Neural progenitor cell (in vitro differentiated cells): ENCODE data around the gene CDK13.
"Not testable (repeated sequence)": the region's sequence is repeated elsewhere in the genome, so short reads cannot be mapped to it uniquely, and the experiment has no call there.

Experiments
- EZH2 ChIP-seq: fragments of 200-600 bp; sonication (generic); IDR thresholded peaks from 2 replicates; pipeline ENCODE4 v1.6.1; 2017; ENCODE audit warnings: antibody characterized with exemption, mild to moderate bottlenecking, moderate library complexity
- TF ChIP-seq, protein P1 (sequence below): fragments of 200-600 bp; sonication (generic); IDR thresholded peaks from 2 replicates; pipeline ENCODE4 v1.5.1; 2017; ENCODE audit warnings: antibody characterized with exemption, mild to moderate bottlenecking

DNA sequence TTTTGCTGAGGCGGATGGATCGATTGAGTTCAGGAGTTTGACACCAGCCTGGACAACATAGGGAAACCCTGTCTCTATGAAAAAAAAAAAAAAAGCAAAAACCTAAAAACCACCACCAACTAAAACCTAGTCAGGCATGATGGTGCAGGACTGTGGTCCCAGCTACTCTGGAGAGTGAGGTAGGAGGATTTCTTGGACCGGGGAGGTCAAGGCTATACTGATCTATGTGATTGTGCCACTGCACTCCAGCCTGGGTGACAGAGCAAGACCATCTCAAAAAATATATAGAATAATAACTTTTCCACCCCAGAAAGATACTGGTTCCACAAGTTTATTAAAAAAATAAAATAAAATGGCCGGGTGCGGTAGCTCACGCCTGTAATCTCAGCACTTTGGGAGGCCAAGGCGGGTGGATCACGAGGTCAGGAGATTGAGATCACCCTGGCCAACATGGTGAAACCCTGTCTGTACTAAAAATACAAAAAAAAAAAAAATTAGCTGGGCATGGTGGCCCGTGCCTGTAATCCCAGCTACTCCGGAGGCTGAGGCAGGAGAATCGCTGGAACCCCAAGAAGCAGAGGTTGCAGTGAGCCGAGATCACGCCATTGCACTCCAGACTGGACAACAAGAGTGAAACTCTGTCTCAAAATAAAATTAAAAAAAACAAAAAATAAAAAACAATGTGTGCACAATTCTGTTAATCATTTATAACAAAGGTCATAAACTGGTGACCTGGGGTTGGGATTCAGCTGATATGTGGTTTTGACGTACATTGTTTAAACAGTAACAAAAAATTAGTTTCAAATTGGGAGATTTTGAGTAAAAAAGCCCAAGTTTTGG is 172.3 kb downstream of the CDK13 start:
- TF ChIP-seq, protein P1, sequence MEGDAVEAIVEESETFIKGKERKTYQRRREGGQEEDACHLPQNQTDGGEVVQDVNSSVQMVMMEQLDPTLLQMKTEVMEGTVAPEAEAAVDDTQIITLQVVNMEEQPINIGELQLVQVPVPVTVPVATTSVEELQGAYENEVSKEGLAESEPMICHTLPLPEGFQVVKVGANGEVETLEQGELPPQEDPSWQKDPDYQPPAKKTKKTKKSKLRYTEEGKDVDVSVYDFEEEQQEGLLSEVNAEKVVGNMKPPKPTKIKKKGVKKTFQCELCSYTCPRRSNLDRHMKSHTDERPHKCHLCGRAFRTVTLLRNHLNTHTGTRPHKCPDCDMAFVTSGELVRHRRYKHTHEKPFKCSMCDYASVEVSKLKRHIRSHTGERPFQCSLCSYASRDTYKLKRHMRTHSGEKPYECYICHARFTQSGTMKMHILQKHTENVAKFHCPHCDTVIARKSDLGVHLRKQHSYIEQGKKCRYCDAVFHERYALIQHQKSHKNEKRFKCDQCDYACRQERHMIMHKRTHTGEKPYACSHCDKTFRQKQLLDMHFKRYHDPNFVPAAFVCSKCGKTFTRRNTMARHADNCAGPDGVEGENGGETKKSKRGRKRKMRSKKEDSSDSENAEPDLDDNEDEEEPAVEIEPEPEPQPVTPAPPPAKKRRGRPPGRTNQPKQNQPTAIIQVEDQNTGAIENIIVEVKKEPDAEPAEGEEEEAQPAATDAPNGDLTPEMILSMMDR = not testable (repeated sequence)
- TF ChIP-seq EZH2 = not testable (repeated sequence)
